Epithelial cell of esophagus (primary cell): Measurements from ENCODE around the gene TCF7.

Experiments
- DNase-seq: peaks from one replicate; pipeline ENCODE4 v3.0.0; 2010; ENCODE audit warnings: low read depth
- H3K4me3 ChIP-seq: 2 replicates; pipeline ENCODE4 v1.5.1; 2011; ENCODE audit warnings: mild to moderate bottlenecking, low read length, control low read depth
- TF ChIP-seq, protein P1 (sequence below): IDR thresholded peaks from 2 replicates; pipeline ENCODE4 v1.5.1; 2011; ENCODE audit warnings: low read depth, mild to moderate bottlenecking, low read length, control low read depth, inconsistent platforms; ENCODE audit not compliant: insufficient read depth; ENCODE audit errors: missing control alignments

The TCF7 gene

GRCh38 chr5:134084570-134084969, 29.9 kb upstream of the TCF7 start:
- TF ChIP-seq, protein P1, sequence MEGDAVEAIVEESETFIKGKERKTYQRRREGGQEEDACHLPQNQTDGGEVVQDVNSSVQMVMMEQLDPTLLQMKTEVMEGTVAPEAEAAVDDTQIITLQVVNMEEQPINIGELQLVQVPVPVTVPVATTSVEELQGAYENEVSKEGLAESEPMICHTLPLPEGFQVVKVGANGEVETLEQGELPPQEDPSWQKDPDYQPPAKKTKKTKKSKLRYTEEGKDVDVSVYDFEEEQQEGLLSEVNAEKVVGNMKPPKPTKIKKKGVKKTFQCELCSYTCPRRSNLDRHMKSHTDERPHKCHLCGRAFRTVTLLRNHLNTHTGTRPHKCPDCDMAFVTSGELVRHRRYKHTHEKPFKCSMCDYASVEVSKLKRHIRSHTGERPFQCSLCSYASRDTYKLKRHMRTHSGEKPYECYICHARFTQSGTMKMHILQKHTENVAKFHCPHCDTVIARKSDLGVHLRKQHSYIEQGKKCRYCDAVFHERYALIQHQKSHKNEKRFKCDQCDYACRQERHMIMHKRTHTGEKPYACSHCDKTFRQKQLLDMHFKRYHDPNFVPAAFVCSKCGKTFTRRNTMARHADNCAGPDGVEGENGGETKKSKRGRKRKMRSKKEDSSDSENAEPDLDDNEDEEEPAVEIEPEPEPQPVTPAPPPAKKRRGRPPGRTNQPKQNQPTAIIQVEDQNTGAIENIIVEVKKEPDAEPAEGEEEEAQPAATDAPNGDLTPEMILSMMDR: no peak
- no peak overlapping the region for H3K4me3 ChIP-seq
- DNase-seq: no peak

DNA sequence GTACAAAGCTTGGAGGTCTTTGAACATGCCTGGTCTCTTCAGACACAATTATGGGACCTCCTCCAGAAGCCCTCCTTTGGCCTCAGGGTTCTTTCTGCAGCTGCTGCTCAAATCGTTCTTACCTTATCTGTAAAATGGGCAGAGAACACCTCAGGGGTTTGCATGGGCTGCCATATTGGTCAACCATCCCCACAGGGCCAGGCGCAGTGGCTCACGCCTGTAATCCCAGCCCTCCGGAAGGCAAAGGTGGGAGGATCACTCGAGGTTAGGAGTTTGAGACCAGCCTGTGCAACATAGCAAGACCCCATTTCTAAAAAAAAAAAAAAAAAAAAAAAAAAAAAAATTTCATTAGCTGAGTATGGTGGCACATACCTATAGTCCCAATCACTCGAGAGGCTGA, 29.1 kb upstream of the TCF7 start:
- H3K4me3 ChIP-seq: no peak overlapping the region
- DNase-seq: no peak
- TF ChIP-seq, protein P1: no peak

- no peak overlapping the region for H3K4me3 ChIP-seq
- DNase-seq: no peak
- TF ChIP-seq, protein P1: no peak
These were observed 28.1 kb upstream of the TCF7 start for GRCh38 chr5:134086225-134086942.

GRCh38 chr5:134086943-134087305, 27.6 kb upstream of the TCF7 start:
- H3K4me3 ChIP-seq: no peak overlapping the region
- TF ChIP-seq, protein P1: no peak
- DNase-seq: no peak

DNA sequence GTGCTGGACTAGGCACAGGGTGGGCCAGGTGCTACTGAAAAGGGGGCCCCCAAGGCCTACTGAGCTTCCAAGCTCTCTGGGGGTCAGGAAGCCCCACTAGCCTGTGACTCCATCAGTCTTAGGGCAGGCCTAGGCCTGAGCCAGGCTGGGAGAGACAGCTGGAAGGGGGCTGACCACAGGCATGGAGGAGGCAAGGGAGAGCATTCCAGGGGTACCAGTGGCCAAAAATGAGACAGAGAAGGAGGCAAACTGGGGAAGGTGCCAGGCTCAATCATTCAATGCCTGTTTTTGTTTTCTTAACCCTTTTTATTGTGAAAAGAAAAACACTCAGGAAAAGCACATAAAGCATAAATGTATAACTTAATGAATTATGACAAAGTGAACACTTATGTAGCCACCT, 26.2 kb upstream of the TCF7 start:
- TF ChIP-seq, protein P1: no peak
- DNase-seq: no peak

DNA sequence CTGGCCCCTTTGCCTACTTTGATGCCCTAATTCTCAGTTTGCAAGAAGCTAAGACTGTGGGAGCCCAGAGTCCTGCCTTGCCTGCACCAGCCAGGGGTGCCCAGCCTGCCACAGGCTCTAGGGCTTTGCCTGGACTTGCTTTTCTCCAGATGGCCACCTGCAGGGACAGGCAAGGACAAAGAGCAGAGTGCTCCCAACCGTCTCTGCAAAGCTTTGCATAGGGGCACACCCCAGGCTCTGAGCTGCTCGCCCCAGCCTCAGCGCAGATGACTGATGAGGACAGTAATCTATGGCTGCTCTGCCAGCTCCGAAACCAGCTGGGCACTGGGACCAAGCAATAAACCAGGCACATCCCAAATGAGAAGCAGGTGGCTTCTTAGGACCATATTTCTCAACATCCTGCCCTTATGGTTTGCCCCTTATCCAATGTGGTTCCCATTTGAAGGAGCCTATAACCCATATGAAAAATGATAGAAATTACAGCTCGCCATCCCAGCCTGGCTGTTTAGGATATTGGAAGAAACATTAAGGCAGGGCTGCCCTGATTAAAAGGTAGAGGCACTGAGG, 25.4 kb upstream of the TCF7 start:
- TF ChIP-seq, protein P1: no peak
- no peak overlapping the region for H3K4me3 ChIP-seq

More for the DNA sequence above, 26.2 kb upstream of the TCF7 start:
- H3K4me3 ChIP-seq: no peak overlapping the region

DNA sequence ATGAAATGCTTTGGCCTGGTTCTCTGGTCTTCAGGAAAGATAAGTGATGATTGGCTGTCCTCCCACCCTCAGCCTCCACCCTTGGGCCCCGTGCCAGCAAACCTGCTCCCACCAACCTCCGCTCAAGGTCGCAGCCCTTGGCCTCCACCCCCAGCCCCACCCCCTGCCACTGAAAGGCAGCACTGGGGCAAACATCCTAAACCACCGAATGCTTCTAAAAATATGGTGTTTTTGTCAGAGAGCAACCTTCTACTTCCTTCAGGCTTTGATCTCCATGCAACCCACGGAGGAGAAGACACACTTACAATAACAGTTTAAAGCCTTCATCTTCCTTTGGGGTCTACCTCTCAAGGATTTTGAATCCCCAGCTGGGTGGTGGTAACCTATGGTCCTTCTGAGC, 24.0 kb upstream of the TCF7 start:
- H3K4me3 ChIP-seq: no peak overlapping the region

More for the DNA sequence above, 25.4 kb upstream of the TCF7 start:
- no peak for DNase-seq

More for the DNA sequence above, 24.0 kb upstream of the TCF7 start:
- TF ChIP-seq, protein P1: no peak
- DNase-seq: no peak
